Peyer's patch (tissue), 4 donors: ENCODE results near the gene MT4.

Source experiments
- POLR2A ChIP-seq, 2 donors: fragments of 450-650 bp; IDR thresholded peaks; one replicate each; pipeline ENCODE4 v1.5.1; 2017; ENCODE audit warnings: antibody characterized with exemption in 2 of 2, mild to moderate bottlenecking in 2 of 2, moderate library complexity in 2 of 2
- TF ChIP-seq, protein P1 (sequence below), 6 experiments: fragments of 450-650 bp in 4 of 6; fragments of 200-600 bp in 2 of 6; sonication (generic) in 1 of 6; IDR thresholded peaks; one replicate each; pipeline ENCODE4 v1.5.1; 2017 to 2019; ENCODE audit warnings: antibody characterized with exemption in 6 of 6, mild to moderate bottlenecking in 3 of 6, moderate library complexity in 1 of 6

- no peak for TF ChIP-seq POLR2A (IDR thresholded peaks at IDR 0.05)
- TF ChIP-seq, protein P1, sequence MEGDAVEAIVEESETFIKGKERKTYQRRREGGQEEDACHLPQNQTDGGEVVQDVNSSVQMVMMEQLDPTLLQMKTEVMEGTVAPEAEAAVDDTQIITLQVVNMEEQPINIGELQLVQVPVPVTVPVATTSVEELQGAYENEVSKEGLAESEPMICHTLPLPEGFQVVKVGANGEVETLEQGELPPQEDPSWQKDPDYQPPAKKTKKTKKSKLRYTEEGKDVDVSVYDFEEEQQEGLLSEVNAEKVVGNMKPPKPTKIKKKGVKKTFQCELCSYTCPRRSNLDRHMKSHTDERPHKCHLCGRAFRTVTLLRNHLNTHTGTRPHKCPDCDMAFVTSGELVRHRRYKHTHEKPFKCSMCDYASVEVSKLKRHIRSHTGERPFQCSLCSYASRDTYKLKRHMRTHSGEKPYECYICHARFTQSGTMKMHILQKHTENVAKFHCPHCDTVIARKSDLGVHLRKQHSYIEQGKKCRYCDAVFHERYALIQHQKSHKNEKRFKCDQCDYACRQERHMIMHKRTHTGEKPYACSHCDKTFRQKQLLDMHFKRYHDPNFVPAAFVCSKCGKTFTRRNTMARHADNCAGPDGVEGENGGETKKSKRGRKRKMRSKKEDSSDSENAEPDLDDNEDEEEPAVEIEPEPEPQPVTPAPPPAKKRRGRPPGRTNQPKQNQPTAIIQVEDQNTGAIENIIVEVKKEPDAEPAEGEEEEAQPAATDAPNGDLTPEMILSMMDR (IDR thresholded peaks at IDR 0.05): no peak
Measured at GRCh38 chr16:56606476-56607108, 41.7 kb downstream of the MT4 start.
